RWPE2 (cell line): ENCODE results near the gene PPDPF.
A peak's percentile ranks its signal among the peaks of the same experiment; 100 is the strongest.

Source experiments
- ATAC-seq: fragments of 200-7000 bp; cut with Tn5 transposase; 3 replicates; pipeline ENCODE4 v1.9.1; 2021; ENCODE audit warnings: low read depth
- DNase-seq: peaks from one replicate; pipeline ENCODE4 v3.0.0-alpha.2; 2020; ENCODE audit warnings: low spot score
- H3K27ac ChIP-seq: fragments of 450-650 bp; 2 replicates; pipeline ENCODE4 v1.5.1; 2017; ENCODE audit warnings: mild to moderate bottlenecking; ENCODE audit not compliant: poor library complexity, severe bottlenecking
- H3K27me3 ChIP-seq: fragments of 250-450 bp; sonication (Bioruptor Pico); 2 replicates; pipeline ENCODE4 v1.5.1; 2021; ENCODE audit warnings: mild to moderate bottlenecking, moderate library complexity; ENCODE audit not compliant: insufficient read depth, poor library complexity, severe bottlenecking
- H3K36me3 ChIP-seq: fragments of 250-450 bp; sonication (Bioruptor Pico); 2 replicates; pipeline ENCODE4 v1.5.1; 2020; ENCODE audit warnings: low read depth, mild to moderate bottlenecking, moderate library complexity
- H3K4me1 ChIP-seq: fragments of 250-450 bp; sonication (Bioruptor Pico); 2 replicates; pipeline ENCODE4 v1.5.1; 2021; ENCODE audit warnings: mild to moderate bottlenecking, moderate library complexity; ENCODE audit not compliant: insufficient read depth, poor library complexity, severe bottlenecking
- H3K4me3 ChIP-seq: fragments of 250-450 bp; sonication (Bioruptor Pico); 2 replicates; pipeline ENCODE4 v1.5.1; 2021; ENCODE audit warnings: mild to moderate bottlenecking, moderate library complexity; ENCODE audit not compliant: severe bottlenecking
- H3K9me3 ChIP-seq: fragments of 250-450 bp; sonication (Bioruptor Pico); 2 replicates; pipeline ENCODE4 v1.5.1; 2021; ENCODE audit warnings: mild to moderate bottlenecking, moderate library complexity; ENCODE audit not compliant: severe bottlenecking
- CTCF ChIP-seq: fragments of 450-650 bp; IDR thresholded peaks from one replicate; pipeline ENCODE4 v1.5.1; 2017; ENCODE audit warnings: mild to moderate bottlenecking, moderate library complexity; ENCODE audit not compliant: poor library complexity, severe bottlenecking

The PPDPF gene

GRCh38 chr20:63521602-63522001 lies 1.0 kb downstream of the PPDPF start:
- Histone ChIP-seq H3K27ac (peak overlapping the region; percentile 79), H3K9me3 (peaks cover 10% of the 10 kb centered on the region), H3K4me1 (peaks cover 5% of the 10 kb centered on the region), H3K4me3 (peak overlapping the region; percentile 57), H3K36me3 (peaks cover 29% of the 10 kb centered on the region), H3K27me3 (no peaks in the 10 kb centered on the region)
- no peak for TF ChIP-seq CTCF
- peak; percentile 90 for DNase-seq
- ATAC-seq: no peak

- ATAC-seq: no peak
- Histone ChIP-seq H3K27me3 (no peaks in the 10 kb centered on the region), H3K4me3 (peak overlapping the region; percentile 7), H3K27ac (peak overlapping the region; percentile 79), H3K36me3 (peaks cover 29% of the 10 kb centered on the region), H3K4me1 (peaks cover 5% of the 10 kb centered on the region), H3K9me3 (peaks cover 10% of the 10 kb centered on the region)
- DNase-seq: peak; percentile 79
- no peak for TF ChIP-seq CTCF
Observed at GRCh38 chr20:63522091-63522868, 1.7 kb downstream of the PPDPF start.

GRCh38 chr20:63522981-63523611 lies 2.5 kb downstream of the PPDPF start:
- peaks cover 10% of the 10 kb centered on the region for H3K9me3 ChIP-seq
- ATAC-seq (no peak), DNase-seq (peak; percentile 90)
- H3K27ac ChIP-seq: no peak overlapping the region
- H3K4me1 ChIP-seq: peaks cover 5% of the 10 kb centered on the region
- H3K27me3 ChIP-seq: no peaks in the 10 kb centered on the region
- no peak overlapping the region for H3K4me3 ChIP-seq
- TF ChIP-seq CTCF: no peak
- H3K36me3 ChIP-seq: peaks cover 29% of the 10 kb centered on the region

- peaks cover 43% of the 10 kb centered on the region for H3K36me3 ChIP-seq
- no peak overlapping the region for H3K4me3 ChIP-seq
- no peak for DNase-seq
- no peak for TF ChIP-seq CTCF
- peaks cover 10% of the 10 kb centered on the region for H3K9me3 ChIP-seq
- no peak for ATAC-seq
- H3K27ac ChIP-seq: peak overlapping the region; percentile 0
- H3K4me1 ChIP-seq: peaks cover 5% of the 10 kb centered on the region
- no peaks in the 10 kb centered on the region for H3K27me3 ChIP-seq
Observed at GRCh38 chr20:63525185-63525584, 4.6 kb downstream of the PPDPF start.

- Histone ChIP-seq H3K4me3 (no peak overlapping the region), H3K27ac (peak overlapping the region; percentile 0), H3K36me3 (peaks cover 43% of the 10 kb centered on the region), H3K4me1 (peaks cover 5% of the 10 kb centered on the region), H3K27me3 (no peaks in the 10 kb centered on the region), H3K9me3 (peaks cover 10% of the 10 kb centered on the region)
- no peak for TF ChIP-seq CTCF
- no peak for DNase-seq
- ATAC-seq: peak; percentile 3
Observed at GRCh38 chr20:63525971-63526370, 5.4 kb downstream of the PPDPF start.
